A549 (cell line): ENCODE measurements around the gene PAQR8. TPM values are rescaled to one million over a fixed set of nuclear protein-coding genes. Genes with fewer than 3 reads are reported as not detected.

Experiments
- ATAC-seq, 2 experiments: fragments of 200-7000 bp in 1 of 2; fragments of >200 bp in 1 of 2; cut with Nextera tagmentation in 1 of 2; cut with Tn5 transposase in 1 of 2; 3 replicates each; pipeline versions ENCODE4 v1.8.0 to v1.9.1; 2018 to 2020; ENCODE audit warnings: mild to moderate bottlenecking in 1 of 2, moderate library complexity in 1 of 2
- CTCF ChIA-PET: fragments of 300-600 bp; sonication (Branson Sonifier 250); formaldehyde crosslinking; extraction: SDS; loops from one replicate; lab custom pipeline; 2021; ENCODE audit warnings: antibody characterized with exemption, inconsistent platforms; lab: Yijun Ruan, JAX
- POLR2A ChIA-PET: fragments of 350-600 bp; formaldehyde crosslinking; extraction: SDS; loops from one replicate; lab custom pipeline; 2021; ENCODE audit warnings: antibody characterized with exemption, inconsistent platforms; lab: Yijun Ruan, JAX
- DNase-seq, 2 experiments: peaks; one replicate each; pipeline versions ENCODE4 v3.0.0 to v3.0.0-alpha.2; 2011 to 2016; ENCODE audit warnings: low read depth in 1 of 2, low spot score in 1 of 2
- FAIRE-seq: peaks from 2 replicates; lab custom pipeline; 2011; peaks lifted over from hg19 to GRCh38; lab: Jason Lieb, UNC
- H3K27ac ChIP-seq, 2 experiments: fragments of >200 bp; sonication (Bioruptor Twin); formaldehyde crosslinking; 3 replicates each; pipeline ENCODE4 v1.5.1; 2016 to 2017
- H3K4me1 ChIP-seq: fragments of >200 bp; sonication (Bioruptor Twin); formaldehyde crosslinking; 3 replicates; pipeline ENCODE4 v1.6.1; 2016
- H3K4me2 ChIP-seq: fragments of >200 bp; sonication (Bioruptor Twin); formaldehyde crosslinking; 3 replicates; pipeline ENCODE4 v1.6.1; 2016
- H3K4me3 ChIP-seq: fragments of >200 bp; sonication (Bioruptor Twin); formaldehyde crosslinking; 3 replicates; pipeline ENCODE4 v1.5.1; 2016
- H3K9me3 ChIP-seq: fragments of >200 bp; sonication (Bioruptor Twin); formaldehyde crosslinking; 3 replicates; pipeline ENCODE4 v1.6.1; 2016
- CBX8 ChIP-seq: fragments of 200-600 bp; sonication (generic); IDR thresholded peaks from 2 replicates; pipeline ENCODE4 v1.6.1; 2016
- EP300 ChIP-seq, 2 experiments: fragments of >200 bp; sonication (Bioruptor Twin); formaldehyde crosslinking; IDR thresholded peaks; 2 replicates in 1 of 2; 3 replicates in 1 of 2; pipeline ENCODE4 v1.6.1; 2016 to 2017
- FOSB ChIP-seq: fragments of 250-450 bp; sonication (Bioruptor Pico); IDR thresholded peaks from 2 replicates; pipeline ENCODE4 v1.5.0; 2020; ENCODE audit warnings: mild to moderate bottlenecking, moderate library complexity
- FOSL2 ChIP-seq, 2 experiments: fragments of 450-650 bp in 1 of 2; fragments of >200 bp in 1 of 2; sonication (Bioruptor Twin) in 1 of 2; formaldehyde crosslinking; IDR thresholded peaks; 2 replicates each; pipeline versions ENCODE4 v1.5.0 to v1.6.1; 2016 to 2020; ENCODE audit warnings: mild to moderate bottlenecking in 1 of 2, moderate library complexity in 1 of 2
- FOXS1 ChIP-seq: fragments of 250-450 bp; sonication (Bioruptor Pico); IDR thresholded peaks from 2 replicates; pipeline ENCODE4 v1.5.0; 2020; ENCODE audit warnings: mild to moderate bottlenecking, moderate library complexity
- HEYL ChIP-seq: fragments of 250-450 bp; sonication (Bioruptor Pico); IDR thresholded peaks from 2 replicates; pipeline ENCODE4 v1.8.0; 2021; ENCODE audit warnings: mild to moderate bottlenecking, moderate library complexity
- HOXA7 ChIP-seq: fragments of 250-450 bp; sonication (Bioruptor Pico); IDR thresholded peaks from 2 replicates; pipeline ENCODE4 v1.5.0; 2020; ENCODE audit warnings: mild to moderate bottlenecking, moderate library complexity
- HOXB5 ChIP-seq: fragments of 250-450 bp; sonication (Bioruptor Pico); IDR thresholded peaks from 2 replicates; pipeline ENCODE4 v1.5.0; 2020; ENCODE audit warnings: mild to moderate bottlenecking, moderate library complexity
- JUN ChIP-seq, 2 experiments: fragments of >200 bp; sonication (Bioruptor Twin); formaldehyde crosslinking; IDR thresholded peaks; 2 replicates in 1 of 2; 3 replicates in 1 of 2; pipeline ENCODE4 v1.6.1; 2016 to 2017
- KDM1A ChIP-seq: fragments of 200-600 bp; sonication (generic); IDR thresholded peaks from 2 replicates; pipeline ENCODE4 v1.6.1; 2016; ENCODE audit warnings: low read depth, mild to moderate bottlenecking
- KDM5A ChIP-seq: fragments of 200-600 bp; sonication (generic); IDR thresholded peaks from 2 replicates; pipeline ENCODE4 v1.6.1; 2016; ENCODE audit warnings: antibody characterized with exemption, mild to moderate bottlenecking
- MAFK ChIP-seq: fragments of 450-650 bp; IDR thresholded peaks from 2 replicates; pipeline ENCODE4 v1.6.1; 2014; ENCODE audit not compliant: partially characterized antibody
- PHF8 ChIP-seq: fragments of 200-600 bp; sonication (generic); IDR thresholded peaks from 2 replicates; pipeline ENCODE4 v1.6.1; 2016; ENCODE audit warnings: low read depth, mild to moderate bottlenecking, antibody characterized with exemption, moderate library complexity, borderline replicate concordance
- RNF2 ChIP-seq: fragments of 200-600 bp; sonication (generic); IDR thresholded peaks from 2 replicates; pipeline ENCODE4 v1.6.1; 2016; ENCODE audit warnings: low read depth, mild to moderate bottlenecking, antibody characterized with exemption, moderate library complexity, borderline replicate concordance
- SMC3 ChIP-seq: fragments of >200 bp; sonication (Bioruptor Twin); formaldehyde crosslinking; IDR thresholded peaks from 3 replicates; pipeline ENCODE4 v1.6.1; 2018; ENCODE audit warnings: inconsistent platforms
- SREBF2 ChIP-seq: fragments of 450-650 bp; IDR thresholded peaks from 2 replicates; pipeline ENCODE4 v1.6.1; 2014; ENCODE audit warnings: mild to moderate bottlenecking, moderate library complexity
- ZFP36 ChIP-seq: fragments of 450-650 bp; IDR thresholded peaks from 2 replicates; pipeline ENCODE4 v1.6.1; 2014; ENCODE audit warnings: borderline replicate concordance; ENCODE audit not compliant: partially characterized antibody
- ZNF302 ChIP-seq: fragments of 250-450 bp; sonication (Bioruptor Pico); IDR thresholded peaks from 2 replicates; pipeline ENCODE4 v1.9.0; 2021; ENCODE audit warnings: inconsistent platforms, mild to moderate bottlenecking, moderate library complexity
- WGBS: methylation state at CpG from one replicate; pipeline ENCODE4 v1.1.6; 2017; ENCODE audit errors: missing lambda C conversion rate; 5-methylcytosine and 5-hydroxymethylcytosine counted together
- polyA plus RNA-seq, 4 experiments: library from polyadenylated mRNA; depleted of rRNA in 3 of 4; stranded (reverse); fragments of >200 nt; fragmentation: RNase III in 1 of 4; extraction: RNeasy Plus Mini Kit Qiagen cat#74134 plus additional on column Dnase treatment in 1 of 4; gene quantifications; 2 replicates in 3 of 4; 3 replicates in 1 of 4; pipeline ENCODE4 v1.2.3, GENCODE V29; 2011 to 2017
- TF ChIP-seq, protein P1 (sequence below): fragments of 150-350 bp; IDR thresholded peaks from 2 replicates; pipeline ENCODE4 v1.6.1; 2014; ENCODE audit warnings: low read depth, mild to moderate bottlenecking, low read length
- TF ChIP-seq, protein P2 (sequence below): fragments of 250-450 bp; sonication (Bioruptor Pico); IDR thresholded peaks from 2 replicates; pipeline ENCODE4 v1.5.0; 2020; ENCODE audit warnings: low read depth, mild to moderate bottlenecking, moderate library complexity
- TF ChIP-seq, protein P3 (sequence below): fragments of 250-450 bp; sonication (Bioruptor Pico); IDR thresholded peaks from 2 replicates; pipeline ENCODE4 v1.5.0; 2021; ENCODE audit warnings: mild to moderate bottlenecking, moderate library complexity, borderline replicate concordance
- TF ChIP-seq, protein P4 (sequence below): IDR thresholded peaks from 2 replicates; pipeline ENCODE4 v1.6.1; 2012
- TF ChIP-seq, protein P5 (sequence below): IDR thresholded peaks from 2 replicates; pipeline ENCODE4 v1.6.1; 2012
- TF ChIP-seq, protein P6 (sequence below): fragments of >200 bp; sonication (Bioruptor Twin); formaldehyde crosslinking; IDR thresholded peaks from 3 replicates; pipeline ENCODE4 v1.6.1; 2016
- TF ChIP-seq, protein P7 (sequence below): fragments of >200 bp; sonication (Bioruptor Twin); formaldehyde crosslinking; IDR thresholded peaks from 3 replicates; pipeline ENCODE4 v1.5.1; 2016
- TF ChIP-seq, protein P8 (sequence below): fragments of >200 bp; sonication (Bioruptor Twin); formaldehyde crosslinking; IDR thresholded peaks from 2 replicates; pipeline ENCODE4 v1.6.1; 2016

PAQR8 gene
- polyA plus RNA-seq, 2 of the 4 experiments (the other 2 are of a cell fraction), result 0.80 to 1.2 TPM

DNA sequence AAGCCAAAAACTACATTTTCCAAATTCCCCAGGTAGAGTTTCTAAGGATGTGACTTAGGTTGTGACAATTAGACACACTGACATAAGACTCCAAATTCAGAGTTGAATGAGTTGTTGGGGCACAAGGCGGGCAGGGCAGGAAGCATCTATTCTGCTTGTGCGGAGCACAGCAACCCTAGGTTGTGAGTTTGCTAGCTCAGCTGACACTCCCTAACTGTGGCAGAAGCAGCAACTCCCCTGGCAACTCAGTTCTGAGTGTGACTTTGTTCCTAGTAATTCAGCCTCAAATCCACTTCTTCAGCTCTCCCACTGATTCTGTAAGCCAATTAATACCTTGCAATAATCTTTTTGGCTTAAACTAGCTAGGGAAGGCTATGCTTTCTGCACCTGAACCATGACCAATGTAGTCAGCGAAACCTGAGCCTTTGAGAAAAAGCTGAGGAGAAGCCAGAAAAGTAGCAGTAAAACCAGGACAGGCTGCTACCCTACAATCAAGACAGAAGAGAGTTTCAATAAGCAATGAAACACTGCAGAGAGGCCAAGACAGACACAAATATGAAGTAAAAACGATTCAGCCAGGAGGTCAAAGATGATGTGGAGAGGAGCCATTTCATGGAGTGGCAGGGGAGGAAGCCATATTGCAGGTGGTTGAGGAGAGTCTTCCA lies 30.0 kb upstream of the PAQR8 start:
- TF ChIP-seq, protein P1, sequence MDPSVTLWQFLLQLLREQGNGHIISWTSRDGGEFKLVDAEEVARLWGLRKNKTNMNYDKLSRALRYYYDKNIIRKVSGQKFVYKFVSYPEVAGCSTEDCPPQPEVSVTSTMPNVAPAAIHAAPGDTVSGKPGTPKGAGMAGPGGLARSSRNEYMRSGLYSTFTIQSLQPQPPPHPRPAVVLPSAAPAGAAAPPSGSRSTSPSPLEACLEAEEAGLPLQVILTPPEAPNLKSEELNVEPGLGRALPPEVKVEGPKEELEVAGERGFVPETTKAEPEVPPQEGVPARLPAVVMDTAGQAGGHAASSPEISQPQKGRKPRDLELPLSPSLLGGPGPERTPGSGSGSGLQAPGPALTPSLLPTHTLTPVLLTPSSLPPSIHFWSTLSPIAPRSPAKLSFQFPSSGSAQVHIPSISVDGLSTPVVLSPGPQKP, result no peak
- TF ChIP-seq EP300 (IDR thresholded peaks at IDR 0.05) (no peak), RNF2 (no peak), HEYL (CRISPR knock-in tag) (no peak), ZFP36 (no peak)
- TF ChIP-seq, protein P2, sequence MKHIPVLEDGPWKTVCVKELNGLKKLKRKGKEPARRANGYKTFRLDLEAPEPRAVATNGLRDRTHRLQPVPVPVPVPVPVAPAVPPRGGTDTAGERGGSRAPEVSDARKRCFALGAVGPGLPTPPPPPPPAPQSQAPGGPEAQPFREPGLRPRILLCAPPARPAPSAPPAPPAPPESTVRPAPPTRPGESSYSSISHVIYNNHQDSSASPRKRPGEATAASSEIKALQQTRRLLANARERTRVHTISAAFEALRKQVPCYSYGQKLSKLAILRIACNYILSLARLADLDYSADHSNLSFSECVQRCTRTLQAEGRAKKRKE (CRISPR knock-in tag), result no peak
- TF ChIP-seq, protein P3, sequence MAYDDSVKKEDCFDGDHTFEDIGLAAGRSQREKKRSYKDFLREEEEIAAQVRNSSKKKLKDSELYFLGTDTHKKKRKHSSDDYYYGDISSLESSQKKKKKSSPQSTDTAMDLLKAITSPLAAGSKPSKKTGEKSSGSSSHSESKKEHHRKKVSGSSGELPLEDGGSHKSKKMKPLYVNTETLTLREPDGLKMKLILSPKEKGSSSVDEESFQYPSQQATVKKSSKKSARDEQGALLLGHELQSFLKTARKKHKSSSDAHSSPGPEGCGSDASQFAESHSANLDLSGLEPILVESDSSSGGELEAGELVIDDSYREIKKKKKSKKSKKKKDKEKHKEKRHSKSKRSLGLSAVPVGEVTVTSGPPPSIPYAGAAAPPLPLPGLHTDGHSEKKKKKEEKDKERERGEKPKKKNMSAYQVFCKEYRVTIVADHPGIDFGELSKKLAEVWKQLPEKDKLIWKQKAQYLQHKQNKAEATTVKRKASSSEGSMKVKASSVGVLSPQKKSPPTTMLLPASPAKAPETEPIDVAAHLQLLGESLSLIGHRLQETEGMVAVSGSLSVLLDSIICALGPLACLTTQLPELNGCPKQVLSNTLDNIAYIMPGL (CRISPR knock-in tag), result no peak
- TF ChIP-seq, protein P4, sequence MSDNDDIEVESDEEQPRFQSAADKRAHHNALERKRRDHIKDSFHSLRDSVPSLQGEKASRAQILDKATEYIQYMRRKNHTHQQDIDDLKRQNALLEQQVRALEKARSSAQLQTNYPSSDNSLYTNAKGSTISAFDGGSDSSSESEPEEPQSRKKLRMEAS, result no peak
- no peak overlapping the region for H3K27ac ChIP-seq
- H3K4me1 ChIP-seq, result peaks cover 14% of the 10 kb centered on the region; the same call in 2 of the 3 replicates
- DNase-seq (no peak), ATAC-seq (no peak), FAIRE-seq (no peak)
- WGBS, result 75% methylated on average over 4 of the region's 4 CpGs
- no peaks in the 10 kb centered on the region for H3K9me3 ChIP-seq
- H3K4me2 ChIP-seq, result no peak overlapping the region
- ChIA-PET CTCF (no interaction called here), POLR2A (no interaction called here)
- H3K4me3 ChIP-seq, result no peak overlapping the region

DNA sequence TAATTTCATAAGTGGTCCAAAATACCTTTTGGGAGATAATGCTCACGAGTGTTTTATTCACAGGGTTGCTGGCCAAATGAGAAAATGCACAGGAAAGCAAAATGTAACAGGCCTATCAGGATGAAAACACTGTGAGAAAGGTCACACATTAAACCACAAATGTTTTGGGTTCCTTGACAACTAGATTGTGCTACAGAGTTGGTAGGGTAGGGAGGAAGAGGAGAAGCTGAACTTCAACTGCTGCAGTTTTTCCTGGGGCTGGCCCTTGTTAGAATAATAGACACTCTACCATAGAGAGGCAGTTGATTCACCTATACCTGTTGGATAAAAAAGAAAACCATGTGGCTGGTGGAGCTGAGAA lies 28.1 kb upstream of the PAQR8 start:
- H3K4me1 ChIP-seq, result peaks cover 8% of the 10 kb centered on the region; the same call in 2 of the 3 replicates
- ChIA-PET CTCF (no interaction called here), POLR2A (no interaction called here)
- TF ChIP-seq CBX8 (no peak), FOXS1 (CRISPR knock-in tag) (no peak), ZNF302 (CRISPR knock-in tag) (no peak), HOXA7 (CRISPR knock-in tag) (no peak), SREBF2 (no peak), HOXB5 (CRISPR knock-in tag) (no peak), PHF8 (no peak), KDM5A (no peak), SMC3 (no peak), FOSB (CRISPR knock-in tag) (no peak), MAFK (no peak), FOSL2 (IDR thresholded peaks at IDR 0.05) (no peak), FOSL2 (CRISPR knock-in tag; IDR thresholded peaks at IDR 0.05) (no peak), JUN (IDR thresholded peaks at IDR 0.05) (no peak), KDM1A (no peak), ZFP36 (no peak)
- TF ChIP-seq, protein P5, sequence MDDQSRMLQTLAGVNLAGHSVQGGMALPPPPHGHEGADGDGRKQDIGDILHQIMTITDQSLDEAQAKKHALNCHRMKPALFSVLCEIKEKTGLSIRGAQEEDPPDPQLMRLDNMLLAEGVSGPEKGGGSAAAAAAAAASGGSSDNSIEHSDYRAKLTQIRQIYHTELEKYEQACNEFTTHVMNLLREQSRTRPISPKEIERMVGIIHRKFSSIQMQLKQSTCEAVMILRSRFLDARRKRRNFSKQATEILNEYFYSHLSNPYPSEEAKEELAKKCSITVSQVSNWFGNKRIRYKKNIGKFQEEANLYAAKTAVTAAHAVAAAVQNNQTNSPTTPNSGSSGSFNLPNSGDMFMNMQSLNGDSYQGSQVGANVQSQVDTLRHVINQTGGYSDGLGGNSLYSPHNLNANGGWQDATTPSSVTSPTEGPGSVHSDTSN, result no peak
- TF ChIP-seq, protein P6, sequence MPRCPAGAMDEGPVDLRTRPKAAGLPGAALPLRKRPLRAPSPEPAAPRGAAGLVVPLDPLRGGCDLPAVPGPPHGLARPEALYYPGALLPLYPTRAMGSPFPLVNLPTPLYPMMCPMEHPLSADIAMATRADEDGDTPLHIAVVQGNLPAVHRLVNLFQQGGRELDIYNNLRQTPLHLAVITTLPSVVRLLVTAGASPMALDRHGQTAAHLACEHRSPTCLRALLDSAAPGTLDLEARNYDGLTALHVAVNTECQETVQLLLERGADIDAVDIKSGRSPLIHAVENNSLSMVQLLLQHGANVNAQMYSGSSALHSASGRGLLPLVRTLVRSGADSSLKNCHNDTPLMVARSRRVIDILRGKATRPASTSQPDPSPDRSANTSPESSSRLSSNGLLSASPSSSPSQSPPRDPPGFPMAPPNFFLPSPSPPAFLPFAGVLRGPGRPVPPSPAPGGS, result no peak
- TF ChIP-seq, protein P7, sequence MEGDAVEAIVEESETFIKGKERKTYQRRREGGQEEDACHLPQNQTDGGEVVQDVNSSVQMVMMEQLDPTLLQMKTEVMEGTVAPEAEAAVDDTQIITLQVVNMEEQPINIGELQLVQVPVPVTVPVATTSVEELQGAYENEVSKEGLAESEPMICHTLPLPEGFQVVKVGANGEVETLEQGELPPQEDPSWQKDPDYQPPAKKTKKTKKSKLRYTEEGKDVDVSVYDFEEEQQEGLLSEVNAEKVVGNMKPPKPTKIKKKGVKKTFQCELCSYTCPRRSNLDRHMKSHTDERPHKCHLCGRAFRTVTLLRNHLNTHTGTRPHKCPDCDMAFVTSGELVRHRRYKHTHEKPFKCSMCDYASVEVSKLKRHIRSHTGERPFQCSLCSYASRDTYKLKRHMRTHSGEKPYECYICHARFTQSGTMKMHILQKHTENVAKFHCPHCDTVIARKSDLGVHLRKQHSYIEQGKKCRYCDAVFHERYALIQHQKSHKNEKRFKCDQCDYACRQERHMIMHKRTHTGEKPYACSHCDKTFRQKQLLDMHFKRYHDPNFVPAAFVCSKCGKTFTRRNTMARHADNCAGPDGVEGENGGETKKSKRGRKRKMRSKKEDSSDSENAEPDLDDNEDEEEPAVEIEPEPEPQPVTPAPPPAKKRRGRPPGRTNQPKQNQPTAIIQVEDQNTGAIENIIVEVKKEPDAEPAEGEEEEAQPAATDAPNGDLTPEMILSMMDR, result no peak
- TF ChIP-seq, protein P8, sequence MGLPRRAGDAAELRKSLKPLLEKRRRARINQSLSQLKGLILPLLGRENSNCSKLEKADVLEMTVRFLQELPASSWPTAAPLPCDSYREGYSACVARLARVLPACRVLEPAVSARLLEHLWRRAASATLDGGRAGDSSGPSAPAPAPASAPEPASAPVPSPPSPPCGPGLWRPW, result no peak
- TF ChIP-seq, protein P3 (CRISPR knock-in tag), result no peak
- WGBS, result 44% methylated on average over 1 of the region's 1 CpG
- no peaks in the 10 kb centered on the region for H3K9me3 ChIP-seq
- H3K4me2 ChIP-seq, result no peak overlapping the region
- no peak for FAIRE-seq
- no peak for DNase-seq
- no peak for ATAC-seq
- no peak overlapping the region for H3K4me3 ChIP-seq
- H3K27ac ChIP-seq, result no peak overlapping the region
